DOHH2 (cell line): ENCODE results near the gene FDX1.

Source experiments
- CTCF ChIP-seq: fragments of 200-600 bp; sonication (generic); IDR thresholded peaks from one replicate; pipeline ENCODE4 v1.5.1; 2014; ENCODE audit warnings: antibody characterized with exemption, mild to moderate bottlenecking, low read depth, low read length; ENCODE audit not compliant: poor library complexity, severe bottlenecking
- EZH2phosphoT487 ChIP-seq: fragments of 200-600 bp; sonication (generic); IDR thresholded peaks from 2 replicates; pipeline ENCODE4 v1.6.1; 2017; ENCODE audit warnings: borderline replicate concordance, mild to moderate bottlenecking, antibody characterized with exemption, low read length, moderate library complexity, mixed read lengths

GRCh38 chr11:110389965-110390364, 39.8 kb upstream of the FDX1 start:
- TF ChIP-seq CTCF (no peak), EZH2phosphoT487 (no peak)
